ENCODE results near the gene IGSF23. TPM values are rescaled to one million over a fixed set of nuclear protein-coding genes. Genes with fewer than 3 reads are reported as not detected.

IGSF23 gene
- total and polyA plus RNA-seq, 11 donors, result 0.21 to 3.5 (median 0.83) TPM; not detected in 8

DNA sequence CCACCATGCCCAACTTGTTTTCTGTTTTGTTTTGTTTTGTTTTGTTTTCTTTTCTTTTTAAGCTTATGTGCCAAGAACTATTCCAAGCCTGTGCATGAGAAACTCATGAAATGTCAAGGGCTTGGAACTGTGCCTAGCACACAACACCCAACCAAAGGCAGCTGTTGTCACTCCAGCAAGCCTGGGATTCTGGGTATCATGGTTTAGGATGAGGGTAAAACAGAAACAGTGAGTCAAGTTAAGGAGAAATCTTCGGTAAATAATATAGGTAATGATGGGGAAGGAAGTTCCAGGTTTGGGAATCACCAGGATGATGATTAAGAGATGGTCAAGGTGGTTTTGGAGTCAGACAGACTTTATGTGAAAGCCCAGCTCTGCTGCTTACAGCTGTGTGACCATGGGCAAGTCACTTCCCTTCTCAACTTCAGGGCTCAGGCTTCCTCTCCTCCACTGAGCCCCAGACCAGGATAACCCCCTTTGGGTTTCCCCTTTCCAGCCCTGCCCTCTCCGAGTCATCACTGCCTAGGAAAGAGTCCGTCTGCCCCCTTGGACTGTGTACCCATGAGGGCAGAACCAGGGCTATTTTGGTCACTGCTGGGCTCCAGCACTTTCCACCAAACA lies 35.4 kb downstream of the IGSF23 start:
- H3K27me3 ChIP-seq, result no peaks in the 10 kb centered on the region
- H3K36me3 ChIP-seq, result peaks cover 0 to 50% (median 46%) of the 10 kb centered on the region in 9 donors
- TF ChIP-seq POLR2A (IDR thresholded peaks at IDR 0.05) (no peak), CTCF (IDR thresholded peaks at IDR 0.05) (no peak)
- H3K4me1 ChIP-seq, result peaks cover 6 to 53% (median 34%) of the 10 kb centered on the region in 12 donors
- H3K4me3 ChIP-seq, result no peak overlapping the region
- no peaks in the 10 kb centered on the region for H3K9me3 ChIP-seq
- 48 to 55% (median 52%) methylated on average over 3 of the region's 3 CpGs for WGBS, 4 donors
- peak in 4 of 5 donors; percentile 57 to 76 (median 62) for DNase-seq
- intact Hi-C loops (cut with DNase I), result loop anchor here in 2 of 10 donors (2.0 to 5.0 kb wide), 2 partner anchors 36 to 60 kb away; partner anchors contain the start of gene IGSF23 (in 1 of the 2)
- H3K27ac ChIP-seq, result peak overlapping the region; percentile 49 to 89 (median 74)
- ATAC-seq, result peak; percentile 46 to 72 (median 67)

GRCh38 chr19:44649578-44650145 lies 36.3 kb downstream of the IGSF23 start:
- 66 to 84% (median 79%) methylated on average over 14 to 15 of the region's 15 CpGs for WGBS, 4 donors
- Histone ChIP-seq H3K27ac (peak overlapping the region in 8 of 12 donors; percentile 66 to 81 (median 75)), H3K9me3 (no peaks in the 10 kb centered on the region), H3K4me3 (no peak overlapping the region), H3K4me1 (peaks cover 6 to 59% (median 33%) of the 10 kb centered on the region in 12 donors), H3K36me3 (peaks cover 0 to 57% (median 46%) of the 10 kb centered on the region in 9 donors), H3K27me3 (no peaks in the 10 kb centered on the region)
- TF ChIP-seq POLR2A (IDR thresholded peaks at IDR 0.05), result no peak
- TF ChIP-seq CTCF (IDR thresholded peaks at IDR 0.05), result no peak
- ATAC-seq, result no peak
- no peak for DNase-seq
- intact Hi-C loops (cut with DNase I), result loop anchor here in 3 of 10 donors (2.0 to 5.0 kb wide), 3 partner anchors 37 to 62 kb away; partner anchors contain the start of gene IGSF23 (in 1 of the 3)

GRCh38 chr19:44653343-44653742 lies 40.0 kb downstream of the IGSF23 start:
- peaks cover 0 to 83% (median 70%) of the 10 kb centered on the region in 9 donors for H3K36me3 ChIP-seq
- ATAC-seq, result no peak
- TF ChIP-seq POLR2A (IDR thresholded peaks at IDR 0.05), result no peak
- no peak for TF ChIP-seq CTCF (IDR thresholded peaks at IDR 0.05)
- no peak for DNase-seq
- H3K9me3 ChIP-seq, result no peaks in the 10 kb centered on the region
- H3K4me3 ChIP-seq, result no peak overlapping the region
- intact Hi-C loops (cut with DNase I), result loop anchor here in 1 of 10 donors (5.0 kb wide), 1 partner anchor 66 kb away; no protein-coding TSS in a partner anchor
- 85 to 94% (median 86%) methylated on average over 5 of the region's 5 CpGs for WGBS, 4 donors
- no peaks in the 10 kb centered on the region for H3K27me3 ChIP-seq
- H3K27ac ChIP-seq, result no peak overlapping the region
- peaks cover 0 to 33% (median 13%) of the 10 kb centered on the region in 12 donors for H3K4me1 ChIP-seq
